HL-60 (cell line): ENCODE measurements around the gene YKT6.

Source experiments
- DNase-seq, 2 experiments: peaks; one replicate each; pipeline ENCODE4 v3.0.0-alpha.2; 2010 to 2020; ENCODE audit warnings: low read depth in 1 of 2, low spot score in 1 of 2
- H3K27ac ChIP-seq: fragments of 250-450 bp; sonication (Bioruptor Pico); replicated peaks from 2 replicates; pipeline ENCODE4 v1.5.1; 2020; ENCODE audit warnings: mild to moderate bottlenecking, moderate library complexity
- H3K27me3 ChIP-seq: fragments of 250-450 bp; sonication (Bioruptor Pico); 2 replicates; pipeline ENCODE4 v1.5.1; 2021; ENCODE audit warnings: mild to moderate bottlenecking, moderate library complexity; ENCODE audit not compliant: insufficient read depth, poor library complexity, severe bottlenecking
- H3K4me3 ChIP-seq: replicated peaks from 2 replicates; pipeline ENCODE4 v1.5.1; 2011; ENCODE audit warnings: mild to moderate bottlenecking, control low read depth, low read length; ENCODE audit not compliant: insufficient read depth
- CTCF ChIP-seq: IDR thresholded peaks from one replicate; pipeline ENCODE4 v1.5.1; 2011; ENCODE audit warnings: low read length, control low read depth, inconsistent platforms; ENCODE audit not compliant: insufficient read depth
- GABPA ChIP-seq: IDR thresholded peaks from 2 replicates; pipeline ENCODE4 v1.6.1; 2012; ENCODE audit warnings: low read depth
- POLR2AphosphoS5 ChIP-seq: IDR thresholded peaks from 2 replicates; pipeline ENCODE4 v1.6.1; 2012; ENCODE audit warnings: low read depth
- REST ChIP-seq: IDR thresholded peaks from 2 replicates; pipeline ENCODE4 v1.6.1; 2012; ENCODE audit warnings: low read depth; ENCODE audit not compliant: insufficient replicate concordance
- SPI1 ChIP-seq: IDR thresholded peaks from 2 replicates; pipeline ENCODE4 v1.6.1; 2012; ENCODE audit warnings: low read depth, mild to moderate bottlenecking, borderline replicate concordance

YKT6 gene

GRCh38 chr7:44246396-44247113 lies 45.8 kb downstream of the YKT6 start:
- no peak overlapping the region for H3K4me3 ChIP-seq
- TF ChIP-seq SPI1 (no peak), CTCF (no peak)
- no peaks in the 10 kb centered on the region for H3K27me3 ChIP-seq
- no peak overlapping the region for H3K27ac ChIP-seq
- no peak for DNase-seq

- Histone ChIP-seq H3K27ac (no peak overlapping the region), H3K4me3 (no peak overlapping the region), H3K27me3 (no peaks in the 10 kb centered on the region)
- DNase-seq: no peak
- TF ChIP-seq POLR2AphosphoS5 (no peak), SPI1 (no peak), GABPA (no peak), CTCF (no peak), REST (no peak)
Observed at GRCh38 chr7:44247868-44248651, 47.3 kb downstream of the YKT6 start.

- no peak overlapping the region for H3K27ac ChIP-seq
- H3K27me3 ChIP-seq: no peaks in the 10 kb centered on the region
- H3K4me3 ChIP-seq: no peak overlapping the region
- TF ChIP-seq GABPA: no peak
- TF ChIP-seq SPI1: no peak
- TF ChIP-seq CTCF: no peak
- no peak for TF ChIP-seq POLR2AphosphoS5
- no peak for TF ChIP-seq REST
- DNase-seq: no peak
Observed at GRCh38 chr7:44249639-44250234, 49.0 kb downstream of the YKT6 start.
